OCI-LY7 (cell line): ENCODE measurements around the gene SNIP1. TPM values are rescaled to one million over a fixed set of nuclear protein-coding genes. Genes with fewer than 3 reads are reported as not detected.
"Not testable (repeated sequence)": the region's sequence is repeated elsewhere in the genome, so short reads cannot be mapped to it uniquely, and the experiment has no call there.

ENCODE experiments used
- BruUV-seq: library from RNA; stranded (reverse); fragments of 400-500 nt; replicated peaks from 2 replicates; lab custom pipeline; 2021; lab: Mats Ljungman, UMichigan
- CTCF ChIA-PET: fragments of 300-600 bp; sonication (Branson Sonifier 250); formaldehyde crosslinking; loops from one replicate; lab custom pipeline; 2022; ENCODE audit warnings: antibody characterized with exemption; ENCODE audit not compliant: unreplicated experiment; lab: Charles Lee
- POLR2A ChIA-PET: fragments of 300-600 bp; sonication (Branson Sonifier 250); formaldehyde crosslinking; loops from one replicate; lab custom pipeline; 2022; ENCODE audit warnings: antibody characterized with exemption; lab: Charles Lee
- DNase-seq: peaks from one replicate; pipeline ENCODE4 v3.0.0-alpha.2; 2015; ENCODE audit warnings: low spot score
- H2AFZ ChIP-seq: fragments of 200-600 bp; sonication (generic), shearing (Covaris generic); 2 replicates; pipeline ENCODE4 v1.6.1; 2014; ENCODE audit warnings: mild to moderate bottlenecking, antibody characterized with exemption, low read length, moderate library complexity
- H3K27ac ChIP-seq: fragments of 200-600 bp; sonication (generic); 2 replicates; pipeline ENCODE4 v1.5.1; 2014; ENCODE audit warnings: mixed run types, low read depth, mild to moderate bottlenecking, moderate library complexity, low read length, inconsistent platforms; ENCODE audit not compliant: poor library complexity, severe bottlenecking
- H3K36me3 ChIP-seq: fragments of 200-600 bp; sonication (generic); 2 replicates; pipeline ENCODE4 v1.6.1; 2014; ENCODE audit warnings: mild to moderate bottlenecking, antibody characterized with exemption, low read length, moderate library complexity, mixed read lengths; ENCODE audit not compliant: insufficient read depth
- H3K4me1 ChIP-seq: fragments of 200-600 bp; sonication (generic); 2 replicates; pipeline ENCODE4 v1.5.1; 2014; ENCODE audit warnings: mild to moderate bottlenecking, low read length; ENCODE audit not compliant: insufficient read depth, poor library complexity, severe bottlenecking
- H3K4me2 ChIP-seq: fragments of 200-600 bp; sonication (generic); 2 replicates; pipeline ENCODE4 v1.6.1; 2014; ENCODE audit warnings: mild to moderate bottlenecking, low read length
- H3K4me3 ChIP-seq: fragments of 200-600 bp; sonication (generic); 2 replicates; pipeline ENCODE4 v1.5.1; 2014; ENCODE audit warnings: mild to moderate bottlenecking, low read depth, low read length; ENCODE audit not compliant: poor library complexity, severe bottlenecking
- H3K79me2 ChIP-seq: fragments of 200-600 bp; sonication (generic); 2 replicates; pipeline ENCODE4 v1.6.1; 2016; ENCODE audit warnings: low read depth, mild to moderate bottlenecking, low read length, moderate library complexity, mixed read lengths; ENCODE audit not compliant: insufficient read depth
- H3K9me2 ChIP-seq: fragments of 200-600 bp; sonication (generic); 2 replicates; pipeline ENCODE4 v1.6.1; 2016; ENCODE audit warnings: mild to moderate bottlenecking, low read length, mixed read lengths; ENCODE audit not compliant: insufficient read depth
- H3K9me3 ChIP-seq: fragments of 200-600 bp; sonication (generic); 2 replicates; pipeline ENCODE4 v1.6.1; 2014; ENCODE audit warnings: mild to moderate bottlenecking, mixed run types, low read length, mixed read lengths
- H4K20me1 ChIP-seq: fragments of 200-600 bp; sonication (generic); 2 replicates; pipeline ENCODE4 v1.6.1; 2014; ENCODE audit warnings: mild to moderate bottlenecking, antibody characterized with exemption, low read length, moderate library complexity, mixed read lengths; ENCODE audit not compliant: insufficient read depth
- CTCF ChIP-seq: fragments of 200-600 bp; sonication (generic); conservative IDR thresholded peaks from 2 replicates; pipeline ENCODE4 v1.5.1; 2014; ENCODE audit warnings: mild to moderate bottlenecking, antibody characterized with exemption, low read length, moderate library complexity, mixed read lengths
- EZH2phosphoT487 ChIP-seq: fragments of 200-600 bp; sonication (generic); IDR thresholded peaks from 2 replicates; pipeline ENCODE4 v1.6.1; 2018; ENCODE audit warnings: low read depth, borderline replicate concordance, mild to moderate bottlenecking, mixed run types, antibody characterized with exemption, low read length, moderate library complexity, mixed read lengths
- intact Hi-C: fragments of 100-400 bp; cut with micrococcal nuclease; formaldehyde crosslinking; loops from one replicate; pipeline ENCODE4 v1.10.0; 2022; ENCODE audit not compliant: unreplicated experiment
- total RNA-seq, 2 experiments: library from RNA; depleted of rRNA in 1 of 2; stranded (reverse); fragments of >200 nt in 1 of 2; shearing (Covaris generic) in 1 of 2; gene quantifications; 2 replicates each; pipeline ENCODE4 v1.2.3, GENCODE V29; 2014 to 2022

SNIP1 gene
- total RNA-seq, 2 experiments from 2014 or later, result 14.7 to 24.2 TPM

- DNase-seq, result no peak
- Histone ChIP-seq H3K27ac (no peak overlapping the region), H4K20me1 (no peaks in the 10 kb centered on the region), H3K79me2 (no peaks in the 10 kb centered on the region), H3K4me2 (no peak overlapping the region), H3K4me1 (no peaks in the 10 kb centered on the region), H3K4me3 (no peak overlapping the region), H3K9me2 (no peaks in the 10 kb centered on the region), H2AFZ (no peak overlapping the region), H3K9me3 (no peaks in the 10 kb centered on the region), H3K36me3 (peaks cover 83% of the 10 kb centered on the region)
- no TSS peak for BruUV-seq
- ChIA-PET CTCF (no interaction called here), POLR2A (interaction anchor here (0.6 kb wide), 1 partner anchor 672 kb away, joined by 3 read pairs; no protein-coding TSS in a partner anchor)
- intact Hi-C loops, result no loop called here
- TF ChIP-seq EZH2phosphoT487 (no peak), CTCF (no peak)
Measured at GRCh38 chr1:37545019-37545418, 9.1 kb downstream of the SNIP1 start.

- no TSS peak for BruUV-seq
- ChIA-PET CTCF (no interaction called here), POLR2A (interaction anchor here (0.6 to 0.7 kb wide), 2 partner anchors 672 to 1989 kb away, joined by 3 read pairs; no protein-coding TSS in a partner anchor)
- no peaks in the 10 kb centered on the region for H4K20me1 ChIP-seq
- H3K36me3 ChIP-seq, result peaks cover 83% of the 10 kb centered on the region
- no peak for DNase-seq
- TF ChIP-seq CTCF (no peak), EZH2phosphoT487 (no peak)
- intact Hi-C loops, result no loop called here
- H3K27ac ChIP-seq, result no peak overlapping the region
- H3K4me3 ChIP-seq, result no peak overlapping the region
- H2AFZ ChIP-seq, result no peak overlapping the region
- no peak overlapping the region for H3K4me2 ChIP-seq
- no peaks in the 10 kb centered on the region for H3K9me3 ChIP-seq
- H3K4me1 ChIP-seq, result no peaks in the 10 kb centered on the region
- H3K79me2 ChIP-seq, result no peaks in the 10 kb centered on the region
- no peaks in the 10 kb centered on the region for H3K9me2 ChIP-seq
Measured at GRCh38 chr1:37544530-37544929, 9.6 kb downstream of the SNIP1 start.

- H3K27ac ChIP-seq, result no peak overlapping the region
- H4K20me1 ChIP-seq, result no peaks in the 10 kb centered on the region; the same call in 1 of the 2 replicates
- no peaks in the 10 kb centered on the region for H3K9me3 ChIP-seq
- H3K4me1 ChIP-seq, result no peaks in the 10 kb centered on the region
- H3K4me2 ChIP-seq, result no peak overlapping the region
- TF ChIP-seq EZH2phosphoT487 (no peak), CTCF (no peak)
- H2AFZ ChIP-seq, result no peak overlapping the region
- DNase-seq, result no peak
- ChIA-PET CTCF (no interaction called here), POLR2A (no interaction called here)
- H3K4me3 ChIP-seq, result no peak overlapping the region
- intact Hi-C loops, result no loop called here
- H3K36me3 ChIP-seq, result peaks cover 89% of the 10 kb centered on the region
- no peaks in the 10 kb centered on the region for H3K9me2 ChIP-seq
- H3K79me2 ChIP-seq, result no peaks in the 10 kb centered on the region
- no TSS peak for BruUV-seq
Measured at GRCh38 chr1:37540036-37540785, 13.9 kb downstream of the SNIP1 start.

GRCh38 chr1:37539154-37539553, 14.9 kb downstream of the SNIP1 start:
- H3K79me2 ChIP-seq, intact Hi-C loops, BruUV-seq, H3K9me3 ChIP-seq, H4K20me1 ChIP-seq, DNase-seq, H3K4me2 ChIP-seq, CTCF ChIA-PET, H3K27ac ChIP-seq, H2AFZ ChIP-seq, H3K4me3 ChIP-seq, H3K9me2 ChIP-seq, H3K4me1 ChIP-seq: not testable (repeated sequence)
- POLR2A ChIA-PET, result interaction anchor here (0.6 kb wide), 1 partner anchor 580 kb away, joined by 3 read pairs; no protein-coding TSS in a partner anchor
- peaks cover 79% of the 10 kb centered on the region for H3K36me3 ChIP-seq
